NCI-H1105 treated with DMSO at 0.1 percent for 48 hours (cell line): ENCODE measurements around the gene CCDC136.

Experiments
- DNase-seq: peaks from one replicate; lab custom pipeline; 2025; lab: John Stamatoyannopoulos, UW

The CCDC136 gene

GRCh38 chr7:128791121-128791971 is at the start of gene CCDC136:
TSS of gene CCDC136 (plus strand) at chr7:128791968. CDS start at chr7:128792412, 444 bp downstream.
- peak; percentile 54 for DNase-seq

GRCh38 chr7:128742206-128742605 is 49.6 kb upstream of the CCDC136 start:
- DNase-seq, result no peak

GRCh38 chr7:128743112-128743772 is 48.5 kb upstream of the CCDC136 start:
- no peak for DNase-seq

GRCh38 chr7:128744366-128744905 is 47.3 kb upstream of the CCDC136 start:
- no peak for DNase-seq

- no peak for DNase-seq
These were observed 46.1 kb upstream of the CCDC136 start for GRCh38 chr7:128745706-128746105.

- no peak for DNase-seq
These were observed 44.3 kb upstream of the CCDC136 start for GRCh38 chr7:128747327-128748079.

GRCh38 chr7:128752251-128752650 is 39.5 kb upstream of the CCDC136 start:
- DNase-seq, result no peak

- DNase-seq, result no peak
These were observed 36.5 kb upstream of the CCDC136 start for GRCh38 chr7:128755075-128755818.

- DNase-seq, result peak; percentile 91
These were observed 35.8 kb upstream of the CCDC136 start for GRCh38 chr7:128755819-128756476.

- DNase-seq, result no peak
These were observed 34.6 kb upstream of the CCDC136 start for GRCh38 chr7:128757203-128757602.

GRCh38 chr7:128758553-128758952 is 33.2 kb upstream of the CCDC136 start:
- no peak for DNase-seq

- DNase-seq, result no peak
These were observed 32.5 kb upstream of the CCDC136 start for GRCh38 chr7:128759242-128759641.

GRCh38 chr7:128763541-128763940 is 28.2 kb upstream of the CCDC136 start:
- no peak for DNase-seq

GRCh38 chr7:128767475-128768110 is 24.2 kb upstream of the CCDC136 start:
- no peak for DNase-seq

- no peak for DNase-seq
These were observed 21.5 kb upstream of the CCDC136 start for GRCh38 chr7:128770233-128770632.

- no peak for DNase-seq
These were observed 18.2 kb upstream of the CCDC136 start for GRCh38 chr7:128773604-128774003.

- DNase-seq, result no peak
These were observed 17.6 kb upstream of the CCDC136 start for GRCh38 chr7:128774029-128774689.

- no peak for DNase-seq
These were observed 16.8 kb upstream of the CCDC136 start for GRCh38 chr7:128774921-128775320.

- DNase-seq, result no peak
These were observed 15.9 kb upstream of the CCDC136 start, which contains the start of gene OPN1SW for GRCh38 chr7:128775744-128776474. TSS of gene OPN1SW (minus strand) at chr7:128775794. CDS start at chr7:128775781, 13 bp downstream.
